Limb (tissue), 2 donors: ENCODE measurements around the gene AXIN2.

ENCODE experiments used
- DNase-seq, 2 donors: peaks; one replicate each; pipeline ENCODE4 v3.0.0-alpha.2; 2016; ENCODE audit errors: extremely low spot score in 2 of 2

AXIN2 gene

GRCh38 chr17:65556014-65556909, 5.2 kb downstream of the AXIN2 start:
- peak in 1 of 2 donors; percentile 87 for DNase-seq

GRCh38 chr17:65554553-65555223, 6.8 kb downstream of the AXIN2 start:
- DNase-seq = no peak

GRCh38 chr17:65553646-65554552, 7.5 kb downstream of the AXIN2 start:
- no peak for DNase-seq

GRCh38 chr17:65553009-65553645, 8.3 kb downstream of the AXIN2 start:
- no peak for DNase-seq

GRCh38 chr17:65552214-65552613, 9.2 kb downstream of the AXIN2 start:
- DNase-seq = no peak

GRCh38 chr17:65551267-65552040, 10.0 kb downstream of the AXIN2 start:
- DNase-seq = no peak

GRCh38 chr17:65550758-65551157, 10.7 kb downstream of the AXIN2 start:
- DNase-seq = no peak

GRCh38 chr17:65550075-65550662, 11.3 kb downstream of the AXIN2 start:
- no peak for DNase-seq

- DNase-seq = no peak
Observed at GRCh38 chr17:65548269-65548969, 13.0 kb downstream of the AXIN2 start.

GRCh38 chr17:65547253-65547670, 14.2 kb downstream of the AXIN2 start:
- DNase-seq = no peak

GRCh38 chr17:65546579-65546978, 14.9 kb downstream of the AXIN2 start:
- no peak for DNase-seq

GRCh38 chr17:65545705-65546523, 15.5 kb downstream of the AXIN2 start:
- DNase-seq = no peak

- DNase-seq = no peak
Observed at GRCh38 chr17:65544672-65545071, 16.8 kb downstream of the AXIN2 start.

GRCh38 chr17:65542610-65543009, 18.8 kb downstream of the AXIN2 start:
- DNase-seq = no peak

GRCh38 chr17:65542067-65542466, 19.4 kb downstream of the AXIN2 start:
- no peak for DNase-seq

GRCh38 chr17:65541453-65541852, 20.0 kb downstream of the AXIN2 start:
- no peak for DNase-seq

- no peak for DNase-seq
Observed at GRCh38 chr17:65539630-65540266, 21.7 kb downstream of the AXIN2 start.
